B cell (primary cell): ENCODE data around the gene ATPAF1. TPM values are rescaled to one million over a fixed set of nuclear protein-coding genes. Genes with fewer than 3 reads are reported as not detected.

ENCODE experiments used
- ATAC-seq: fragments of 200-7000 bp; cut with Tn5 transposase; one replicate; pipeline ENCODE4 v1.10.0; 2021; ENCODE audit warnings: low read depth, mild to moderate bottlenecking, moderate number of reproducible peaks, moderate library complexity
- CTCF ChIA-PET: fragments of 350-600 bp; sonication (Branson Sonifier 250); formaldehyde crosslinking; loops from one replicate; lab custom pipeline; 2021; ENCODE audit warnings: antibody characterized with exemption, inconsistent platforms; lab: Charles Lee
- POLR2A ChIA-PET: fragments of 350-600 bp; sonication (Branson Sonifier 250); formaldehyde crosslinking; loops from one replicate; lab custom pipeline; 2021; ENCODE audit warnings: antibody characterized with exemption; lab: Charles Lee
- DNase-seq: peaks from one replicate; pipeline ENCODE4 v3.0.0; 2013
- H2AFZ ChIP-seq: 2 replicates; pipeline ENCODE4 v1.6.1; 2012; ENCODE audit warnings: mild to moderate bottlenecking, low read depth, low read length; ENCODE audit not compliant: insufficient read depth, poor library complexity, severe bottlenecking
- H3K27ac ChIP-seq, 2 donors: 1 replicate in 1 of 2; 2 replicates in 1 of 2; pipeline ENCODE4 v1.5.1; 2012 to 2013; ENCODE audit warnings: low read length in 2 of 2, mild to moderate bottlenecking in 2 of 2, moderate library complexity in 1 of 2
- H3K27me3 ChIP-seq, 4 experiments: fragments of 200-600 bp in 1 of 4; sonication (generic) in 1 of 4; replicated peaks in 1 of 4; 1 replicate in 2 of 4; 2 replicates in 2 of 4; pipeline versions ENCODE4 v1.6.1 to v1.7.0; 2013 to 2016; ENCODE audit warnings: low read length in 3 of 4, mild to moderate bottlenecking in 2 of 4, mixed read lengths in 1 of 4, moderate library complexity in 1 of 4; ENCODE audit not compliant: insufficient read depth in 4 of 4, control insufficient read depth in 3 of 4; ENCODE audit errors: control extremely low read depth in 1 of 4
- H3K36me3 ChIP-seq, 2 experiments: replicated peaks in 1 of 2; 1 replicate in 1 of 2; 2 replicates in 1 of 2; pipeline versions ENCODE4 v1.6.1 to v1.7.1; 2013; ENCODE audit warnings: low read length in 1 of 2; ENCODE audit not compliant: insufficient read depth in 2 of 2, control insufficient read depth in 1 of 2; ENCODE audit errors: control extremely low read depth in 1 of 2, extremely low read depth in 1 of 2
- H3K4me1 ChIP-seq, 2 donors: fragments of 200-600 bp in 1 of 2; sonication (generic) in 1 of 2; 1 replicate in 1 of 2; 2 replicates in 1 of 2; pipeline versions ENCODE4 v1.5.1 to v1.6.1; 2013 to 2017; ENCODE audit warnings: low read length in 2 of 2; ENCODE audit not compliant: control insufficient read depth in 2 of 2, insufficient read depth in 2 of 2
- H3K4me2 ChIP-seq: replicated peaks from 2 replicates; pipeline ENCODE3; 2012; ENCODE audit warnings: mild to moderate bottlenecking, low read depth, low read length; ENCODE audit not compliant: poor library complexity, severe bottlenecking
- H3K4me3 ChIP-seq, 5 experiments: fragments of 200-600 bp in 1 of 5; sonication (generic) in 1 of 5; 1 replicate in 3 of 5; 2 replicates in 2 of 5; pipeline versions ENCODE4 v1.5.1 to v1.7.0; 2011 to 2016; ENCODE audit warnings: low read length in 4 of 5, mild to moderate bottlenecking in 4 of 5, low read depth in 2 of 5, control low read depth in 1 of 5, moderate library complexity in 1 of 5; ENCODE audit not compliant: insufficient read depth in 1 of 5; ENCODE audit errors: control extremely low read depth in 1 of 5, extremely low read depth in 1 of 5
- H3K79me2 ChIP-seq: fragments of 200-600 bp; sonication (generic); one replicate; pipeline ENCODE4 v1.6.0; 2016; ENCODE audit warnings: low read length; ENCODE audit not compliant: control insufficient read depth, insufficient read depth
- H3K9ac ChIP-seq: fragments of 200-600 bp; sonication (generic); 2 replicates; pipeline ENCODE4 v1.6.1; 2017; ENCODE audit warnings: mild to moderate bottlenecking, low read length, moderate library complexity
- H3K9me3 ChIP-seq, 3 donors: one replicate each; pipeline versions ENCODE4 v1.6.1 to v1.7.1; 2013; ENCODE audit warnings: low read length in 2 of 3; ENCODE audit not compliant: control insufficient read depth in 2 of 3, insufficient read depth in 1 of 3; ENCODE audit errors: control extremely low read depth in 1 of 3
- H4K20me1 ChIP-seq: 2 replicates; pipeline ENCODE4 v1.6.0; 2012; ENCODE audit warnings: mild to moderate bottlenecking, low read length; ENCODE audit not compliant: insufficient read depth, control insufficient read depth, poor library complexity, severe bottlenecking
- H3K27ac Mint-ChIP-seq: one replicate; pipeline ENCODE4 v1.8.0; 2021; ENCODE audit warnings: mixed read lengths
- H3K27me3 Mint-ChIP-seq: one replicate; pipeline ENCODE4 v1.8.0; 2021; ENCODE audit warnings: mixed read lengths
- H3K4me1 Mint-ChIP-seq: one replicate; pipeline ENCODE4 v1.8.0; 2021; ENCODE audit warnings: mixed read lengths
- H3K4me3 Mint-ChIP-seq: one replicate; pipeline ENCODE4 v1.8.0; 2021; ENCODE audit warnings: mixed read lengths
- H3K9me3 Mint-ChIP-seq: one replicate; pipeline ENCODE4 v1.8.0; 2022; ENCODE audit warnings: mixed read lengths; ENCODE audit not compliant: insufficient read depth
- CTCF ChIP-seq: fragments of 200-600 bp; IDR thresholded peaks from one replicate; pipeline ENCODE4 v1.8.0; 2022; ENCODE audit warnings: antibody characterized with exemption, mild to moderate bottlenecking
- EZH2 ChIP-seq: IDR thresholded peaks from 2 replicates; pipeline ENCODE4 v1.6.1; 2012; ENCODE audit warnings: borderline replicate concordance, low read depth, mild to moderate bottlenecking, moderate library complexity, low read length; ENCODE audit not compliant: insufficient read depth, poor library complexity, severe bottlenecking
- intact Hi-C: fragments of 100-400 bp; cut with micrococcal nuclease; formaldehyde crosslinking; loops from one replicate; pipeline ENCODE4 v1.10.0; 2022
- polyA plus RNA-seq: library from polyadenylated mRNA; depleted of rRNA; stranded (reverse); fragments of >200 nt; gene quantifications from 2 replicates; pipeline ENCODE4 v1.2.3, GENCODE V29; 2012
- total RNA-seq, 2 donors: library from RNA; stranded (reverse); fragments of 120-200 nt in 1 of 2; gene quantifications; 1 replicate in 1 of 2; 2 replicates in 1 of 2; pipeline versions ENCODE4 v1.2.3 to v1.2.4, GENCODE V29; 2013 to 2022

Gene ATPAF1
- total and polyA plus RNA-seq, 2 donors (not counting 1 experiment from before 2014, with no cell fraction given) = 18.3 to 22.0 TPM

GRCh38 chr1:46643368-46643775, 24.8 kb downstream of the ATPAF1 start:
- no peak for ATAC-seq
- TF ChIP-seq EZH2 (no peak), CTCF (no peak)

GRCh38 chr1:46642115-46642680, 26.0 kb downstream of the ATPAF1 start:
- Histone ChIP-seq H3K36me3 (peaks cover 1 to 9% of the 10 kb centered on the region in 2 experiments), H3K9ac (no peak overlapping the region), H2AFZ (no peak overlapping the region), H4K20me1 (no peaks in the 10 kb centered on the region), H3K27ac (no peak overlapping the region), H3K4me2 (no peak overlapping the region), H3K9me3 (no peaks in the 10 kb centered on the region), H3K79me2 (no peaks in the 10 kb centered on the region), H3K4me3 (no peak overlapping the region), H3K4me1 (no peaks in the 10 kb centered on the region), H3K27me3 (no peaks in the 10 kb centered on the region)
- Mint-ChIP-seq H3K27me3 (no peaks in the 10 kb centered on the region), H3K27ac (no peak overlapping the region), H3K9me3 (no peaks in the 10 kb centered on the region), H3K4me1 (no peaks in the 10 kb centered on the region), H3K4me3 (no peak overlapping the region)
- ChIA-PET CTCF (no interaction called here), POLR2A (no interaction called here)
- TF ChIP-seq CTCF (no peak), EZH2 (no peak)
- intact Hi-C loops = no loop called here
- DNase-seq = no peak
- ATAC-seq = no peak

More at GRCh38 chr1:46643368-46643775, 24.8 kb downstream of the ATPAF1 start:
- no peaks in the 10 kb centered on the region for H3K4me1 ChIP-seq
- no peak overlapping the region for H2AFZ ChIP-seq
- POLR2A ChIA-PET = no interaction called here
- Mint-ChIP-seq H3K4me3 (no peak overlapping the region), H3K27me3 (no peaks in the 10 kb centered on the region), H3K27ac (no peak overlapping the region), H3K9me3 (no peaks in the 10 kb centered on the region), H3K4me1 (no peaks in the 10 kb centered on the region)
- H3K36me3 ChIP-seq = peaks cover 0 to 16% of the 10 kb centered on the region in 2 experiments
- CTCF ChIA-PET = no interaction called here
- no peak overlapping the region for H3K4me2 ChIP-seq
- no peak for DNase-seq
- no peak overlapping the region for H3K9ac ChIP-seq
- no peak overlapping the region for H3K27ac ChIP-seq
- H3K79me2 ChIP-seq = no peaks in the 10 kb centered on the region
- H3K9me3 ChIP-seq = peaks cover 0 to 4% (median 4%) of the 10 kb centered on the region in 3 donors
- H3K27me3 ChIP-seq = no peaks in the 10 kb centered on the region
- no peak overlapping the region for H3K4me3 ChIP-seq
- H4K20me1 ChIP-seq = no peaks in the 10 kb centered on the region
- intact Hi-C loops = no loop called here
